B cell (primary cell): ENCODE data around the gene GATAD2A. TPM values are rescaled to one million over a fixed set of nuclear protein-coding genes. Genes with fewer than 3 reads are reported as not detected.

ENCODE experiments used
- ATAC-seq: fragments of 200-7000 bp; cut with Tn5 transposase; one replicate; pipeline ENCODE4 v1.10.0; 2021; ENCODE audit warnings: low read depth, mild to moderate bottlenecking, moderate number of reproducible peaks, moderate library complexity
- CTCF ChIA-PET: fragments of 350-600 bp; sonication (Branson Sonifier 250); formaldehyde crosslinking; loops from one replicate; lab custom pipeline; 2021; ENCODE audit warnings: antibody characterized with exemption, inconsistent platforms; lab: Charles Lee
- POLR2A ChIA-PET: fragments of 350-600 bp; sonication (Branson Sonifier 250); formaldehyde crosslinking; loops from one replicate; lab custom pipeline; 2021; ENCODE audit warnings: antibody characterized with exemption; lab: Charles Lee
- DNase-seq: peaks from one replicate; pipeline ENCODE4 v3.0.0; 2013
- H2AFZ ChIP-seq: 2 replicates; pipeline ENCODE4 v1.6.1; 2012; ENCODE audit warnings: mild to moderate bottlenecking, low read depth, low read length; ENCODE audit not compliant: insufficient read depth, poor library complexity, severe bottlenecking
- H3K27ac ChIP-seq, 2 donors: 1 replicate in 1 of 2; 2 replicates in 1 of 2; pipeline ENCODE4 v1.5.1; 2012 to 2013; ENCODE audit warnings: low read length in 2 of 2, mild to moderate bottlenecking in 2 of 2, moderate library complexity in 1 of 2
- H3K27me3 ChIP-seq, 4 experiments: fragments of 200-600 bp in 1 of 4; sonication (generic) in 1 of 4; replicated peaks in 1 of 4; 1 replicate in 2 of 4; 2 replicates in 2 of 4; pipeline versions ENCODE4 v1.6.1 to v1.7.0; 2013 to 2016; ENCODE audit warnings: low read length in 3 of 4, mild to moderate bottlenecking in 2 of 4, mixed read lengths in 1 of 4, moderate library complexity in 1 of 4; ENCODE audit not compliant: insufficient read depth in 4 of 4, control insufficient read depth in 3 of 4; ENCODE audit errors: control extremely low read depth in 1 of 4
- H3K36me3 ChIP-seq, 2 experiments: replicated peaks in 1 of 2; 1 replicate in 1 of 2; 2 replicates in 1 of 2; pipeline versions ENCODE4 v1.6.1 to v1.7.1; 2013; ENCODE audit warnings: low read length in 1 of 2; ENCODE audit not compliant: insufficient read depth in 2 of 2, control insufficient read depth in 1 of 2; ENCODE audit errors: control extremely low read depth in 1 of 2, extremely low read depth in 1 of 2
- H3K4me1 ChIP-seq, 2 donors: fragments of 200-600 bp in 1 of 2; sonication (generic) in 1 of 2; 1 replicate in 1 of 2; 2 replicates in 1 of 2; pipeline versions ENCODE4 v1.5.1 to v1.6.1; 2013 to 2017; ENCODE audit warnings: low read length in 2 of 2; ENCODE audit not compliant: control insufficient read depth in 2 of 2, insufficient read depth in 2 of 2
- H3K4me2 ChIP-seq: replicated peaks from 2 replicates; pipeline ENCODE3; 2012; ENCODE audit warnings: mild to moderate bottlenecking, low read depth, low read length; ENCODE audit not compliant: poor library complexity, severe bottlenecking
- H3K4me3 ChIP-seq, 5 experiments: fragments of 200-600 bp in 1 of 5; sonication (generic) in 1 of 5; 1 replicate in 3 of 5; 2 replicates in 2 of 5; pipeline versions ENCODE4 v1.5.1 to v1.7.0; 2011 to 2016; ENCODE audit warnings: low read length in 4 of 5, mild to moderate bottlenecking in 4 of 5, low read depth in 2 of 5, control low read depth in 1 of 5, moderate library complexity in 1 of 5; ENCODE audit not compliant: insufficient read depth in 1 of 5; ENCODE audit errors: control extremely low read depth in 1 of 5, extremely low read depth in 1 of 5
- H3K79me2 ChIP-seq: fragments of 200-600 bp; sonication (generic); one replicate; pipeline ENCODE4 v1.6.0; 2016; ENCODE audit warnings: low read length; ENCODE audit not compliant: control insufficient read depth, insufficient read depth
- H3K9ac ChIP-seq: fragments of 200-600 bp; sonication (generic); 2 replicates; pipeline ENCODE4 v1.6.1; 2017; ENCODE audit warnings: mild to moderate bottlenecking, low read length, moderate library complexity
- H3K9me3 ChIP-seq, 3 donors: one replicate each; pipeline versions ENCODE4 v1.6.1 to v1.7.1; 2013; ENCODE audit warnings: low read length in 2 of 3; ENCODE audit not compliant: control insufficient read depth in 2 of 3, insufficient read depth in 1 of 3; ENCODE audit errors: control extremely low read depth in 1 of 3
- H4K20me1 ChIP-seq: 2 replicates; pipeline ENCODE4 v1.6.0; 2012; ENCODE audit warnings: mild to moderate bottlenecking, low read length; ENCODE audit not compliant: insufficient read depth, control insufficient read depth, poor library complexity, severe bottlenecking
- H3K27ac Mint-ChIP-seq: one replicate; pipeline ENCODE4 v1.8.0; 2021; ENCODE audit warnings: mixed read lengths
- H3K27me3 Mint-ChIP-seq: one replicate; pipeline ENCODE4 v1.8.0; 2021; ENCODE audit warnings: mixed read lengths
- H3K4me1 Mint-ChIP-seq: one replicate; pipeline ENCODE4 v1.8.0; 2021; ENCODE audit warnings: mixed read lengths
- H3K4me3 Mint-ChIP-seq: one replicate; pipeline ENCODE4 v1.8.0; 2021; ENCODE audit warnings: mixed read lengths
- H3K9me3 Mint-ChIP-seq: one replicate; pipeline ENCODE4 v1.8.0; 2022; ENCODE audit warnings: mixed read lengths; ENCODE audit not compliant: insufficient read depth
- EZH2 ChIP-seq: IDR thresholded peaks from 2 replicates; pipeline ENCODE4 v1.6.1; 2012; ENCODE audit warnings: borderline replicate concordance, low read depth, mild to moderate bottlenecking, moderate library complexity, low read length; ENCODE audit not compliant: insufficient read depth, poor library complexity, severe bottlenecking
- WGBS: methylation state at CpG from one replicate; pipeline ENCODE4 v1.1.5; 2013; ENCODE audit warnings: missing lambda C conversion rate; ENCODE audit not compliant: insufficient coverage; 5-methylcytosine and 5-hydroxymethylcytosine counted together
- intact Hi-C: fragments of 100-400 bp; cut with micrococcal nuclease; formaldehyde crosslinking; loops from one replicate; pipeline ENCODE4 v1.10.0; 2022
- polyA plus RNA-seq: library from polyadenylated mRNA; depleted of rRNA; stranded (reverse); fragments of >200 nt; gene quantifications from 2 replicates; pipeline ENCODE4 v1.2.3, GENCODE V29; 2012
- total RNA-seq, 2 donors: library from RNA; stranded (reverse); fragments of 120-200 nt in 1 of 2; gene quantifications; 1 replicate in 1 of 2; 2 replicates in 1 of 2; pipeline versions ENCODE4 v1.2.3 to v1.2.4, GENCODE V29; 2013 to 2022
- TF ChIP-seq, protein P1 (sequence below): fragments of 200-600 bp; IDR thresholded peaks from one replicate; pipeline ENCODE4 v1.8.0; 2022; ENCODE audit warnings: antibody characterized with exemption, mild to moderate bottlenecking

The GATAD2A gene
- total and polyA plus RNA-seq, 2 donors (not counting 1 experiment from before 2014, with no cell fraction given), result 28.8 to 76.3 TPM

DNA sequence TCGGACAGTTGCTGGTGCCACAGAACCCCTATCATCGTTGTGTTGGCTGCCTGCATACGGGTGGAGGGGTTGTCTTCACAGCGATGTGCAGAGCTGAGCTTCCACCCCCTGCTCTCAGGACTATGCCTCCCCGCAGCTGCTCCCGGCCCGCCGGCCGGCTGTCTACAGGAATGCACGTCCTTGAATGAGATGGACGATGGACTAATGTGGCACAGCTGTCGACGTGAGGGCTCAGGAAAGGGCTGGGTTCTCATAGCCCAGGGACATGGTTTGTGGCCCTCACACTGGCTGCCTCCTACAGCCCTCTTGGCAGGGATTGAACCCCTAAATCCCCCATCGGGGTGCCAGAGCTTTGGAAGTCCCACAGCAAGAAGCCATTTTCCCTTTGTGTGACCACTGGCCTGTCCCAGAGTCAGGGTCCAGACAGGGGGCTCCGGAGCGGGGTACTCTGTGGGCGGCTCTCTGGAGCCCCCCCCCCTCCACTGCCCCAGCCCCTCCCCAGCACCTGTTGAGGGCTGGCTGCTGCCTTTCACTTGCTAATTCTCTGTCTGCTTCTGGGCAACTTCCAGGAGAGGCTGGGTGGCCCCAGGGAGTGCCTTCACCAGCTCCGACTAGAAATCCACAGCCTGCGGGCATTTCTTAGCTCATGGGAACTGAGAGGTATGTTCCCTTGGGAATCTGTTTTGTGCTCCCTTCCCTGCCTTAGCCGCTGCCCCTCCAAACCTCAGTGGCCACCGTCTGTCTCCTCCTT is 69.7 kb downstream of the GATAD2A start:
- H3K27ac ChIP-seq, result no peak overlapping the region
- H3K79me2 ChIP-seq, result peaks cover 98% of the 10 kb centered on the region
- H3K4me2 ChIP-seq, result no peak overlapping the region
- WGBS, result 95% methylated on average over 20 of the region's 21 CpGs
- peak overlapping the region; percentile 81 for H3K27ac Mint-ChIP-seq
- no peaks in the 10 kb centered on the region for H3K9me3 Mint-ChIP-seq
- no peak overlapping the region for H3K4me3 ChIP-seq
- peaks cover 26 to 49% of the 10 kb centered on the region in 2 donors for H3K4me1 ChIP-seq
- no peaks in the 10 kb centered on the region for H3K9me3 ChIP-seq
- peaks cover 64% of the 10 kb centered on the region for H3K4me1 Mint-ChIP-seq
- no peaks in the 10 kb centered on the region for H3K27me3 Mint-ChIP-seq
- intact Hi-C loops, result no loop called here
- DNase-seq (no peak), ATAC-seq (no peak)
- no peak overlapping the region for H3K9ac ChIP-seq
- H4K20me1 ChIP-seq, result peaks cover 32% of the 10 kb centered on the region
- no peaks in the 10 kb centered on the region for H3K27me3 ChIP-seq
- POLR2A ChIA-PET, result no interaction called here
- TF ChIP-seq EZH2, result no peak
- TF ChIP-seq, protein P1, sequence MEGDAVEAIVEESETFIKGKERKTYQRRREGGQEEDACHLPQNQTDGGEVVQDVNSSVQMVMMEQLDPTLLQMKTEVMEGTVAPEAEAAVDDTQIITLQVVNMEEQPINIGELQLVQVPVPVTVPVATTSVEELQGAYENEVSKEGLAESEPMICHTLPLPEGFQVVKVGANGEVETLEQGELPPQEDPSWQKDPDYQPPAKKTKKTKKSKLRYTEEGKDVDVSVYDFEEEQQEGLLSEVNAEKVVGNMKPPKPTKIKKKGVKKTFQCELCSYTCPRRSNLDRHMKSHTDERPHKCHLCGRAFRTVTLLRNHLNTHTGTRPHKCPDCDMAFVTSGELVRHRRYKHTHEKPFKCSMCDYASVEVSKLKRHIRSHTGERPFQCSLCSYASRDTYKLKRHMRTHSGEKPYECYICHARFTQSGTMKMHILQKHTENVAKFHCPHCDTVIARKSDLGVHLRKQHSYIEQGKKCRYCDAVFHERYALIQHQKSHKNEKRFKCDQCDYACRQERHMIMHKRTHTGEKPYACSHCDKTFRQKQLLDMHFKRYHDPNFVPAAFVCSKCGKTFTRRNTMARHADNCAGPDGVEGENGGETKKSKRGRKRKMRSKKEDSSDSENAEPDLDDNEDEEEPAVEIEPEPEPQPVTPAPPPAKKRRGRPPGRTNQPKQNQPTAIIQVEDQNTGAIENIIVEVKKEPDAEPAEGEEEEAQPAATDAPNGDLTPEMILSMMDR, result no peak
- H3K4me3 Mint-ChIP-seq, result no peak overlapping the region
- no peak overlapping the region for H2AFZ ChIP-seq
- CTCF ChIA-PET, result interaction anchor here (0.6 to 3.0 kb wide), 2 partner anchors 15 to 77 kb away, joined by 3 to 13 read pairs; no protein-coding TSS in a partner anchor
- peaks cover 2 to 26% of the 10 kb centered on the region in 2 experiments for H3K36me3 ChIP-seq
